Measurements from ENCODE around the gene CFB. TPM values are rescaled to one million over a fixed set of nuclear protein-coding genes. Genes with fewer than 3 reads are reported as not detected.

CFB gene
- total RNA-seq, 6 experiments from 2014 or later: 0.33 to 1.3 (median 0.81) TPM; not detected in 1

GRCh38 chr6:31919624-31920303 is 26.1 kb upstream of the CFB start:
- Mint-ChIP-seq H3K4me3 (no peak overlapping the region), H3K27ac (no peak overlapping the region), H3K9me3 (no peaks in the 10 kb centered on the region), H3K4me1 (ENCODE audit: low read depth) (no peaks in the 10 kb centered on the region), H3K27me3 (ENCODE audit: insufficient read depth) (peaks cover 2% of the 10 kb centered on the region; the same call in 1 of the 2 replicates), H3K36me3 (ENCODE audit: low read depth) (no peaks in the 10 kb centered on the region)
- no peak for DNase-seq
- TF ChIP-seq CTCF (IDR thresholded peaks at IDR 0.05): no peak

GRCh38 chr6:31920811-31921210 is 25.1 kb upstream of the CFB start:
- H3K9me3 Mint-ChIP-seq: no peaks in the 10 kb centered on the region
- no peak for TF ChIP-seq CTCF (IDR thresholded peaks at IDR 0.05)
- no peak overlapping the region for H3K4me3 Mint-ChIP-seq
- H3K4me1 Mint-ChIP-seq (ENCODE audit: low read depth): no peaks in the 10 kb centered on the region
- peaks cover 4% of the 10 kb centered on the region for H3K27me3 Mint-ChIP-seq (ENCODE audit: insufficient read depth)
- no peak for DNase-seq
- no peak overlapping the region for H3K27ac Mint-ChIP-seq
- H3K36me3 Mint-ChIP-seq (ENCODE audit: low read depth): no peaks in the 10 kb centered on the region

DNA sequence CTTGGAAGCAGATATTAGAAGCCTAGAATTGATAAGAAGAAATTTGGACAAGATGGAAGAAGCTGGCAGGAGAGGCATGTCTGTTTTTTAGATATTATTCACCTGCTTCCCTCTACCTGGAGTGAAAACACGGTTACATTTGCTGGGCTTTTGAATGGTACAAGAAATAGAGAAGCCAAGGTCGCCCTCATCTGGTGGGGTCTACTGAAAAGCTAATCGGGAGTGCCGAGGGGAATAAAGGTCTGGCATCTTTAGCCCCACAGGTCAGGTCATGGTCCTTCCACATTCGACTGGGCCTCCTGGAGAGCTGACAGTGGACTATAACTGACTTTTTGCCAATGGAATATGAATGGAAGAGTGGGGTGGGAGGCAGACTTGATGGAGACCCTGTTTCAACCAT is 23.0 kb upstream of the CFB start:
- H3K4me3 Mint-ChIP-seq: no peak overlapping the region
- DNase-seq: no peak
- no peaks in the 10 kb centered on the region for H3K36me3 Mint-ChIP-seq (ENCODE audit: low read depth)
- H3K27ac Mint-ChIP-seq: no peak overlapping the region
- peaks cover 6% of the 10 kb centered on the region for H3K27me3 Mint-ChIP-seq (ENCODE audit: insufficient read depth)
- no peaks in the 10 kb centered on the region for H3K9me3 Mint-ChIP-seq
- no peak for TF ChIP-seq CTCF (IDR thresholded peaks at IDR 0.05)
- H3K4me1 Mint-ChIP-seq (ENCODE audit: low read depth): peaks cover 5% of the 10 kb centered on the region; the same call in 1 of the 2 replicates

- H3K4me1 Mint-ChIP-seq (ENCODE audit: low read depth): peaks cover 7% of the 10 kb centered on the region; the same call in 1 of the 2 replicates
- TF ChIP-seq CTCF (IDR thresholded peaks at IDR 0.05): no peak
- H3K27me3 Mint-ChIP-seq (ENCODE audit: insufficient read depth): peaks cover 4% of the 10 kb centered on the region; the same call in 1 of the 2 replicates
- no peak within 1 kb of the TSS for H3K27ac Mint-ChIP-seq
- peak within 1 kb of the TSS; percentile 54; the same call in 1 of the 2 replicates for H3K4me3 Mint-ChIP-seq
- no peaks in the 10 kb centered on the region for H3K9me3 Mint-ChIP-seq
- DNase-seq: no peak
- no peaks in the 10 kb centered on the region for H3K36me3 Mint-ChIP-seq (ENCODE audit: low read depth)
Observed at GRCh38 chr6:31927242-31927862, 18.5 kb upstream of the CFB start, which contains the start of gene C2. TSS of gene C2 (plus strand) at chr6:31927717. CDS start at chr6:31927753, 36 bp downstream.

DNA sequence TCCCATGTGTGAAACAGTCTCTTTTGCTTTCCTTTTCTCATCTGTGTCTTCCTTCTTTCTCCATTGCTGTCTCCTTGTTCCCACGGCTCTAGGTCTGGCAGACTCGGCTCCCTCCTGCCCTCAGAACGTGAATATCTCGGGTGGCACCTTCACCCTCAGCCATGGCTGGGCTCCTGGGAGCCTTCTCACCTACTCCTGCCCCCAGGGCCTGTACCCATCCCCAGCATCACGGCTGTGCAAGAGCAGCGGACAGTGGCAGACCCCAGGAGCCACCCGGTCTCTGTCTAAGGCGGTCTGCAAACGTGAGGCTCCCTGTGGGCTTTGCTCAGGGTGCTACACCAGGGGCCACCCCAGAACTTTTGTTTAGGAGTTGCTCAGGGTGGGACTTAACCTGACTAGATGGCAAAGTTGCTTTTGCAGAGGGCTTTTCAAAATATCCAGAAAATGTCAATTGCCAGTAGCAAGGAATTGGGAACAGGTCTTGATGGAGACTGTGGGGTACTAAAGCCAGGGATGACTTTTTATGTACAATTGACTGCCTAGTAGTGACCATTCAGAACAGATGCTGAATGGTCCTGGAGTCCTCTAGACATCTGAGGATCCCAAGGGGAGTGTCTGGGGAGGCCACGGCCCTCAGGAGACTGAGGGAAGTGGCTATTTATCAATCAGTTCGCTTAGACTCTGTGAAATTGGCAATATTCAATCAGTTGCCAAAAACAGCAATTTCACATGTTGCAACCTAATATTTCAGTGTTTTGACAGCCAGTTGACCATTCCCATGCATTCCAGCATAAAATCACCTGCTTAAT is 17.8 kb upstream of the CFB start:
- DNase-seq: no peak
- H3K4me3 Mint-ChIP-seq: peak overlapping the region; percentile 54; the same call in 1 of the 2 replicates
- peaks cover 7% of the 10 kb centered on the region; the same call in 1 of the 2 replicates for H3K4me1 Mint-ChIP-seq (ENCODE audit: low read depth)
- H3K27ac Mint-ChIP-seq: no peak overlapping the region
- no peak for TF ChIP-seq CTCF (IDR thresholded peaks at IDR 0.05)
- H3K36me3 Mint-ChIP-seq (ENCODE audit: low read depth): no peaks in the 10 kb centered on the region
- H3K9me3 Mint-ChIP-seq: no peaks in the 10 kb centered on the region
- peaks cover 6% of the 10 kb centered on the region; the same call in 1 of the 2 replicates for H3K27me3 Mint-ChIP-seq (ENCODE audit: insufficient read depth)

Data from HFFc6 (cell line).